Glutamatergic neuron (in vitro differentiated cells): Measurements from ENCODE around the gene MIA2. TPM values are rescaled to one million over a fixed set of nuclear protein-coding genes. Genes with fewer than 3 reads are reported as not detected.
"Not testable (repeated sequence)": the region's sequence is repeated elsewhere in the genome, so short reads cannot be mapped to it uniquely, and the experiment has no call there.

Source experiments
- DNase-seq: peaks from one replicate; pipeline ENCODE4 v3.0.0; 2022
- H3K27ac Mint-ChIP-seq: one replicate; pipeline ENCODE4 v1.8.0; 2020; ENCODE audit warnings: mild to moderate bottlenecking, mixed read lengths, inconsistent platforms; ENCODE audit not compliant: unreplicated experiment
- H3K27me3 Mint-ChIP-seq: one replicate; pipeline ENCODE4 v1.8.0; 2020; ENCODE audit warnings: mild to moderate bottlenecking, moderate library complexity, mixed read lengths, inconsistent platforms; ENCODE audit not compliant: unreplicated experiment
- H3K36me3 Mint-ChIP-seq: one replicate; pipeline ENCODE4 v1.8.0; 2020; ENCODE audit warnings: mild to moderate bottlenecking, mixed read lengths, inconsistent platforms; ENCODE audit not compliant: unreplicated experiment
- H3K4me1 Mint-ChIP-seq: one replicate; pipeline ENCODE4 v1.8.0; 2020; ENCODE audit warnings: mild to moderate bottlenecking, low read depth, mixed read lengths, inconsistent platforms; ENCODE audit not compliant: unreplicated experiment
- H3K4me3 Mint-ChIP-seq: one replicate; pipeline ENCODE4 v1.8.0; 2020; ENCODE audit warnings: mild to moderate bottlenecking, mixed read lengths, inconsistent platforms; ENCODE audit not compliant: unreplicated experiment
- H3K9me3 Mint-ChIP-seq: one replicate; pipeline ENCODE4 v1.8.0; 2020; ENCODE audit warnings: mild to moderate bottlenecking, moderate library complexity, mixed read lengths, inconsistent platforms; ENCODE audit not compliant: unreplicated experiment
- CTCF ChIP-seq: fragments of 200-600 bp; sonication (generic); IDR thresholded peaks from one replicate; pipeline ENCODE4 v1.5.0; 2021; ENCODE audit not compliant: partially characterized antibody, unreplicated experiment
- total RNA-seq: library from RNA; stranded (reverse); fragmentation: NEBNext Ultra II Directional; extraction: Animal tissue kit (Norgen Biotek cat#: 25700); gene quantifications from one replicate; pipeline ENCODE4 v1.2.1, GENCODE V29; 2021; ENCODE audit not compliant: unreplicated experiment

MIA2 gene
- total RNA-seq, 1 donor from 2014 or later, result 9.7 TPM

GRCh38 chr14:39232554-39233415 is 930 bp upstream of the MIA2 start:
- TF ChIP-seq CTCF, result no peak
- H3K27ac Mint-ChIP-seq, result no peak overlapping the region
- no peaks in the 10 kb centered on the region for H3K9me3 Mint-ChIP-seq
- no peaks in the 10 kb centered on the region for H3K36me3 Mint-ChIP-seq
- no peak overlapping the region for H3K4me3 Mint-ChIP-seq
- H3K27me3 Mint-ChIP-seq, result no peaks in the 10 kb centered on the region
- DNase-seq, result no peak
- no peaks in the 10 kb centered on the region for H3K4me1 Mint-ChIP-seq

GRCh38 chr14:39234986-39235385 is 1.3 kb downstream of the MIA2 start:
- not testable (repeated sequence) for H3K9me3 Mint-ChIP-seq, H3K36me3 Mint-ChIP-seq, DNase-seq, H3K27ac Mint-ChIP-seq, H3K27me3 Mint-ChIP-seq, H3K4me3 Mint-ChIP-seq, H3K4me1 Mint-ChIP-seq

- H3K36me3 Mint-ChIP-seq, result not testable (repeated sequence)
Observed at GRCh38 chr14:39235466-39235865, 1.8 kb downstream of the MIA2 start.

GRCh38 chr14:39240769-39241168 is 7.1 kb downstream of the MIA2 start:
- no peak overlapping the region for H3K27ac Mint-ChIP-seq
- no peak for DNase-seq
- H3K9me3 Mint-ChIP-seq, result no peaks in the 10 kb centered on the region
- H3K27me3 Mint-ChIP-seq, result no peaks in the 10 kb centered on the region
- H3K4me3 Mint-ChIP-seq, result no peak overlapping the region
- H3K36me3 Mint-ChIP-seq, result no peaks in the 10 kb centered on the region
- TF ChIP-seq CTCF, result no peak
- no peaks in the 10 kb centered on the region for H3K4me1 Mint-ChIP-seq

More at GRCh38 chr14:39235466-39235865, 1.8 kb downstream of the MIA2 start:
- not testable (repeated sequence) for H3K4me1 Mint-ChIP-seq, H3K4me3 Mint-ChIP-seq, H3K9me3 Mint-ChIP-seq, DNase-seq, H3K27me3 Mint-ChIP-seq, H3K27ac Mint-ChIP-seq

GRCh38 chr14:39241637-39242036 is 7.9 kb downstream of the MIA2 start:
- H3K27ac Mint-ChIP-seq, result no peak overlapping the region
- H3K36me3 Mint-ChIP-seq, result no peaks in the 10 kb centered on the region
- H3K27me3 Mint-ChIP-seq, result no peaks in the 10 kb centered on the region
- no peak for TF ChIP-seq CTCF
- H3K4me3 Mint-ChIP-seq, result no peak overlapping the region
- DNase-seq, result no peak
- no peaks in the 10 kb centered on the region for H3K9me3 Mint-ChIP-seq
- H3K4me1 Mint-ChIP-seq, result no peaks in the 10 kb centered on the region

GRCh38 chr14:39243831-39244230 is 10.1 kb downstream of the MIA2 start:
- H3K4me1 Mint-ChIP-seq, result no peaks in the 10 kb centered on the region
- no peak for TF ChIP-seq CTCF
- no peaks in the 10 kb centered on the region for H3K27me3 Mint-ChIP-seq
- H3K36me3 Mint-ChIP-seq, result no peaks in the 10 kb centered on the region
- no peak for DNase-seq
- no peak overlapping the region for H3K27ac Mint-ChIP-seq
- H3K4me3 Mint-ChIP-seq, result no peak overlapping the region
- no peaks in the 10 kb centered on the region for H3K9me3 Mint-ChIP-seq
